Osteocyte (in vitro differentiated cells): ENCODE measurements around the gene ZNF496. TPM values are rescaled to one million over a fixed set of nuclear protein-coding genes. Genes with fewer than 3 reads are reported as not detected.
A peak's percentile ranks its signal among the peaks of the same experiment; 100 is the strongest.

Experiments
- DNase-seq: peaks from one replicate; pipeline ENCODE4 v3.0.0; 2021; ENCODE audit warnings: mixed read lengths; ENCODE audit not compliant: unreplicated experiment; ENCODE audit errors: extremely low spot score
- H3K27ac Mint-ChIP-seq: one replicate; pipeline ENCODE4 v1.8.0; 2021; ENCODE audit warnings: mild to moderate bottlenecking, mixed read lengths; ENCODE audit not compliant: unreplicated experiment
- H3K27me3 Mint-ChIP-seq: one replicate; pipeline ENCODE4 v1.8.0; 2021; ENCODE audit warnings: mixed read lengths; ENCODE audit not compliant: unreplicated experiment
- H3K36me3 Mint-ChIP-seq: one replicate; pipeline ENCODE4 v1.8.0; 2021; ENCODE audit warnings: mixed read lengths; ENCODE audit not compliant: unreplicated experiment
- H3K4me1 Mint-ChIP-seq: one replicate; pipeline ENCODE4 v1.8.0; 2021; ENCODE audit warnings: mixed read lengths; ENCODE audit not compliant: unreplicated experiment
- H3K4me3 Mint-ChIP-seq: one replicate; pipeline ENCODE4 v1.8.0; 2021; ENCODE audit warnings: mild to moderate bottlenecking, moderate library complexity, mixed read lengths; ENCODE audit not compliant: unreplicated experiment
- H3K9me3 Mint-ChIP-seq: one replicate; pipeline ENCODE4 v1.8.0; 2021; ENCODE audit warnings: mixed read lengths; ENCODE audit not compliant: unreplicated experiment
- CTCF ChIP-seq: fragments of 200-600 bp; sonication (generic); IDR thresholded peaks from 2 replicates; pipeline ENCODE4 v1.5.0; 2021; ENCODE audit warnings: antibody characterized with exemption, mild to moderate bottlenecking, moderate library complexity
- total RNA-seq: library from RNA; stranded (reverse); gene quantifications from 2 replicates; pipeline ENCODE4 v1.2.1, GENCODE V29; 2021

Gene ZNF496
- total RNA-seq, 1 donor from 2014 or later = 39.8 TPM

DNA sequence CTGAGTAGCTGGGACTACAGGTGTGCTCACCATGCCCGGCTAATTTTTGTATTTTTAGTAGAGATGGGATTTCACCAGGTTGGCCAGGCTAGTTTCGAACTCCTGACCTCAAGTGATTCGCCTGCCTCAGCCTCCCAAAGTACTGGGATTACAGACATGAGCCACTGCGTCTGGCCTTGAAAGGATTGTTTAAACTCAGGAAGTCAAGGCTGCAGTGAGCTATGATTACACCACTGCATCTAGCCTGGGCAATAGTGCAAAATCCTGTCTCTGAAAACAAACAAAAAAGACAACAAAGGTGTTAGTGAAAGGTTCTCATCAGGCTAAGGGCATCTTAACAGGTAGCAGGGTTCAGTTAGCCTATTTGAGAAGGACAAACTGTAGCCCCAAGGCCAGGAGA is 14.2 kb upstream of the ZNF496 start:
- Mint-ChIP-seq H3K36me3 (peaks cover 4% of the 10 kb centered on the region), H3K4me1 (peaks cover 29% of the 10 kb centered on the region), H3K9me3 (no peaks in the 10 kb centered on the region), H3K27ac (no peak overlapping the region), H3K27me3 (no peaks in the 10 kb centered on the region), H3K4me3 (no peak overlapping the region)
- no peak for DNase-seq
- no peak for TF ChIP-seq CTCF

DNA sequence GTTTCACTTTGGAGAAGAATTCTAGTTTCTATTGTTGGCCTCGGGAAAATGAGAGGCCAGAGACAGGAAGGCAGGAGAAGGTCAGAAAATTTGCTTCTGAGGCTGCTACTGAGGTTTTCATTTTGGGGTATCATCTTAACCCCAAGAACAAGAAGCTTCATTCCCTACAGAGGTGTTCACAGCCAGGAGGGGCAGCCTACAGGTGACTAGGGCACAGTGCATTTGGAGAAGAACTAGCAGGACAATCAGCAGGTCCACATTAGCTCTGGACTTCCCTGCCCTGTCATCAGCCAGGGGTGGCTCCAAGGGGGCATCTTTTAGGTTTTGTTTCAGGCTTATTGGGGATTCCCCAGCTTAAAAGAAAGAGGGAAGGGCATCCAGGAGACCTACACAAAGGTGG is 12.1 kb upstream of the ZNF496 start:
- no peaks in the 10 kb centered on the region for H3K27me3 Mint-ChIP-seq
- TF ChIP-seq CTCF = no peak
- H3K27ac Mint-ChIP-seq = peak overlapping the region; percentile 95
- peaks cover 33% of the 10 kb centered on the region for H3K4me1 Mint-ChIP-seq
- no peak overlapping the region for H3K4me3 Mint-ChIP-seq
- peaks cover 8% of the 10 kb centered on the region for H3K36me3 Mint-ChIP-seq
- DNase-seq = no peak
- H3K9me3 Mint-ChIP-seq = no peaks in the 10 kb centered on the region

DNA sequence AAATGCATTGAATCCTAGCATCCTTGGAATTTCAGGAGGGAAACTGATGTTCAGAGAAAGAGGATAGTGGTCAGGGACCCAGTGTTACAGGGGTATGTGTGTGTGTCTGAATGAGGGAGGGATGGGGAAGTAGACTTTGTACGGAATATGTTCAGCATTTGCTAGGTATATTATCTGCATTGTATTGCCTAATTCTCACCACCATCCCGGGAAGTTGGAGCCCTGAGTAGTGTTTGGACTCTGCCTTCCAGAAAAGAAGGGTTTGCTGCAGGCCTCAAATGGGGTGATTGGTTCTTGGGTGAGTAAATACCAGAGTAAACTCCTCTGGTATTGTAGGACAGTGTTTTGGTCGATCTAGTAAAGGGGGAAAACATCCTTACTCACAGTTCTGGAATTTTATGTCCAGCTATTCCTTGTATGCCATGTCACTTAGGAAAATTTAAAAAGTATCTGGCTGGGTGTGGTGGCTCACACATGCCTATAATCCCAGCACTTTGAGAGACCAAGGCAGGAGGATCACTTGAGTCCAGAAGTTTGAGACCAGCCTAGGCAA is 7.1 kb upstream of the ZNF496 start:
- H3K27me3 Mint-ChIP-seq = no peaks in the 10 kb centered on the region
- peaks cover 70% of the 10 kb centered on the region for H3K4me1 Mint-ChIP-seq
- no peak overlapping the region for H3K27ac Mint-ChIP-seq
- no peak for TF ChIP-seq CTCF
- peaks cover 8% of the 10 kb centered on the region for H3K36me3 Mint-ChIP-seq
- no peak overlapping the region for H3K4me3 Mint-ChIP-seq
- DNase-seq = no peak
- H3K9me3 Mint-ChIP-seq = no peaks in the 10 kb centered on the region

GRCh38 chr1:247337961-247338360 is 6.3 kb upstream of the ZNF496 start:
- H3K4me3 Mint-ChIP-seq = no peak overlapping the region
- H3K27me3 Mint-ChIP-seq = no peaks in the 10 kb centered on the region
- H3K4me1 Mint-ChIP-seq = peaks cover 70% of the 10 kb centered on the region
- TF ChIP-seq CTCF = no peak
- no peaks in the 10 kb centered on the region for H3K9me3 Mint-ChIP-seq
- H3K27ac Mint-ChIP-seq = no peak overlapping the region
- no peak for DNase-seq
- peaks cover 8% of the 10 kb centered on the region for H3K36me3 Mint-ChIP-seq

- H3K9me3 Mint-ChIP-seq = no peaks in the 10 kb centered on the region
- H3K4me3 Mint-ChIP-seq = no peak overlapping the region
- H3K4me1 Mint-ChIP-seq = peaks cover 69% of the 10 kb centered on the region
- H3K27ac Mint-ChIP-seq = peak overlapping the region; percentile 8
- DNase-seq = no peak
- no peaks in the 10 kb centered on the region for H3K27me3 Mint-ChIP-seq
- peaks cover 8% of the 10 kb centered on the region for H3K36me3 Mint-ChIP-seq
- TF ChIP-seq CTCF = no peak
Observed at GRCh38 chr1:247337250-247337746, 5.6 kb upstream of the ZNF496 start.
